ENCODE results near the gene BLZF1. TPM values are rescaled to one million over a fixed set of nuclear protein-coding genes. Genes with fewer than 3 reads are reported as not detected.
"Not testable (repeated sequence)": the region's sequence is repeated elsewhere in the genome, so short reads cannot be mapped to it uniquely, and the experiment has no call there.

BLZF1 gene, protein sequence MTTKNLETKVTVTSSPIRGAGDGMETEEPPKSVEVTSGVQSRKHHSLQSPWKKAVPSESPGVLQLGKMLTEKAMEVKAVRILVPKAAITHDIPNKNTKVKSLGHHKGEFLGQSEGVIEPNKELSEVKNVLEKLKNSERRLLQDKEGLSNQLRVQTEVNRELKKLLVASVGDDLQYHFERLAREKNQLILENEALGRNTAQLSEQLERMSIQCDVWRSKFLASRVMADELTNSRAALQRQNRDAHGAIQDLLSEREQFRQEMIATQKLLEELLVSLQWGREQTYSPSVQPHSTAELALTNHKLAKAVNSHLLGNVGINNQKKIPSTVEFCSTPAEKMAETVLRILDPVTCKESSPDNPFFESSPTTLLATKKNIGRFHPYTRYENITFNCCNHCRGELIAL
- total RNA-seq: 10 to 100 TPM; 14.7 to 16.0 TPM

DNA sequence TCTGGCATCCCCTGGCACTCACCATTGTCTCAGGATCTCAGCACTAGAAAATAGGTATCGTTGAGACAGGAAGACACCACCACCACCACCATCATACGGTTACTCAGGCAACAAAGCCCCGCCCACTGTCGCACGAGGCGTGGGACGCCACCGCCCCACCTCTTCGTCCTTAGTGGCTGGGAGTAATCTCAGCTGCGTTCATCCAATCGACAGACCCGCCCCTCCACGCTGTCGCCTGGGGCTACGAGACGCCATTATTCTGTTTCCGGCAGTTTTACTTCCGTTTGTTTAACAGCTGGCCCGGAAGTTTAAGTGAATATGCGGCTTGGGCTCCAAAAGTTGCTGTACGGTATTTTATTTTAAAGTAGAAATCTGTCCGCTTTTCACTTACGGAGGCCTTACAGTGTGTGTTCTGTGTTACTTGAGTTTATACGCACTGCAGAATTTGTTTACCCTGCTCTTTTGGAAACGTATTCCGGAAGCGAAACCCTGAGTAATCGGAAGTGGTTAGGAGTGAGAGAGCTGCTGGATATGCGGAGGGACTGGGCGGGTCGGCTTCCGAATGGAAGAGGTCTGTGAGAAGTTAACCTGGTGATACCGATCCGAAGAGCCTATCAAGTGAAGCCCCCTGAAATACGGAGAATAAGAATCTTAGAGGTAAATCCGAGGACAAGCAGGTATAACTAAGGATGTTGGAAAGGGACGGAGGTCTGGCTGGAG, at the start of gene BLZF1, which contains the start of gene NME7:
BLZF1 (plus strand) TSS at position 510 of the 720 bp plus-strand sequence. CDS start 1,328 bp downstream, outside the sequence.
NME7 (minus strand) TSS at position 112 of the 720 bp plus-strand sequence; CDS start at position 25, 87 bp downstream.
- ChIA-PET POLR2A (interaction anchor here (0.5 to 1.1 kb wide), 2 partner anchors 23 to 169 kb away, joined by 3 to 4 read pairs; no protein-coding TSS in a partner anchor), CTCF (interaction anchor here (1.0 to 1.5 kb wide), 3 partner anchors 17 to 1025 kb away, joined by 3 read pairs; no protein-coding TSS in a partner anchor)

DNA sequence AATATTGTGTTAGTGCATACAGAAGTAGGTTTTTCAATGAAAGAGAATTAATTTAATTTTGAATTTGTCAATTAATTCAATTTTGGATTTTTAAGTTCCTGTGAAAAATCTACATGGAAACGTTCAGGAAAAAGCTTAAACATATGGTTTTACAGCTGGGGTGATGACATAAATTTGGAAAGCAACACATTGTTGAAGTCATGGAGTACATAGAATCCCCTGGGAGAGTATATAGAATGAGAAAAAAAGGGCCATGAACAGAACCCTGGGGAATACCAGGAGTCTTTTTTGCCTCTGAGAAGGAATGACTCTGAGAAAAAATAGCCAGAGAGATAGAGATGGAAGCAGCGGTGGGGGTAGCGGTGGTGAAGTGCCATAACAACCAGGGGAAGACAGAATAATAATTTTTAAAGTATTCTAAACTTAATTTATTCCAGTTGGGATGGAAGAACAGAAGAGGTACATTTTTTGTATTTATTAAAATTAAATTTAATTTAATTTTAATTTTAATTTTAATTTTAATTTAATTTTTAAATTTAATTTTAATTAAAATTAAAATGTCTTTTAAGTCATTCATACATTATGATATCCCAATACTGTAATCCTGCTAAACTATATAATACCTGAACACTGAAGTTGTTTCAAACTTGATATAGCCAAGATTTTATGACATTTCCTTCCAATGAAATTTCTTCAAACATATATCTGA, 49.3 kb upstream of the BLZF1 start:
- CTCF ChIA-PET: no interaction called here
- POLR2A ChIA-PET: no interaction called here

DNA sequence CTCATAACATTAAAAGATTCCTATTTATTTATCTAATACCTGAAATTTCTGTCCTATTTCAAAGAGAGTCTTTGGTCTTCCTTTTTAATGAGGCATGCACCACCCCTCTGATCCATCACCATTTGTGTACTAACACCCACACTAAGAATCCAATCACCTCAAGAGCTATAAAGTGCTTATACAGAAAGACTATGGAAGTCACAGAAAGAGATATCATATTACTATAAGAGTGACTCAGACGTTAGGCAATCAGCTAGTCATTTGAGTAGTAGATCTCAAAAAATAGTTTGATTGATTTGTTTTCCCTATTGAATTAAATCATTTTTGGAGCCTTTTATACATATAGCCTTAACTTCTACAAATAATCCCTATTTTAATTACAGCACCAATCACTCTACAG, 46.5 kb upstream of the BLZF1 start:
- POLR2A ChIA-PET: no interaction called here

DNA sequence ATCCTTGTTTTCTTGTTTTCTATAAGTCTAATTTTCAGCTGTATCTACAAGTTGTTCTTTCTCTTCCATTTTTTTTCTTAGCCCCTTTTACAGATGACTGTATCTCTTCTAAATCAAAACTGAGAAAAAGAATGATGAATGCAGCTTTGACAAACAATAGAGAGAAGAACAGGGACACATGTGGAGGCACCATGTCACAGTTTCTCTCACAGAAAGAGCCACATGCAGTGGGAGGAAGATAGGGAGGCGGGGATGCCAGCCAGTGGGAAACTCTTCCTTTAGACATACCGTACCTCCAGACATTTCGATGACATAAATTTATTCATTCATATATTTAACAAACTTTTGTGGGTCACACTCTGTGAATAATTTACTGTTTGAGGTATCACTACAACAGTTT, 45.9 kb upstream of the BLZF1 start:
- ChIA-PET CTCF (interaction anchor here (1.4 kb wide), 1 partner anchor 10 kb away, joined by 3 read pairs; no protein-coding TSS in a partner anchor), POLR2A (no interaction called here)

More for the DNA sequence above, 46.5 kb upstream of the BLZF1 start:
- CTCF ChIA-PET: interaction anchor here (1.4 kb wide), 1 partner anchor 9 kb away, joined by 3 read pairs; no protein-coding TSS in a partner anchor

DNA sequence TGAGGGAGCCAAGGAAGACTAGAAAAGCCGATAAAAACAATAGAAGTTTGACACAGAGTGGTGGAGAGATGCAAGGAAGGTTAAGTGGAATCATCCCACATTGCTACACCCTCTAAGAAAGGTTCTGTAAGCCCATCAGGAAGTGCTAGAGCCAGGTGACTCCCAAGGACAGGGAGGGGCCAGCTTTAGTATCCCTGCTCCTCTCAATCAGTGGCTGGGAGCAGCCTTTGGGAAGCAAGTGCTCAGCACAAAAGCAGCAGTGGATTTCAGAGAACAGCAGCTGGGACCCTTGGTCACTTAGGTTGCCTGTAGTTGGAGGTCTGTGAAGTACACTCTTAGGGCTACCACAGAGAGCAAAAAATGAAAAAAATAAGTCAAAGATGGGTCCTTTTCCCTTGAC, 42.9 kb upstream of the BLZF1 start:
- POLR2A ChIA-PET: no interaction called here
- CTCF ChIA-PET: no interaction called here

DNA sequence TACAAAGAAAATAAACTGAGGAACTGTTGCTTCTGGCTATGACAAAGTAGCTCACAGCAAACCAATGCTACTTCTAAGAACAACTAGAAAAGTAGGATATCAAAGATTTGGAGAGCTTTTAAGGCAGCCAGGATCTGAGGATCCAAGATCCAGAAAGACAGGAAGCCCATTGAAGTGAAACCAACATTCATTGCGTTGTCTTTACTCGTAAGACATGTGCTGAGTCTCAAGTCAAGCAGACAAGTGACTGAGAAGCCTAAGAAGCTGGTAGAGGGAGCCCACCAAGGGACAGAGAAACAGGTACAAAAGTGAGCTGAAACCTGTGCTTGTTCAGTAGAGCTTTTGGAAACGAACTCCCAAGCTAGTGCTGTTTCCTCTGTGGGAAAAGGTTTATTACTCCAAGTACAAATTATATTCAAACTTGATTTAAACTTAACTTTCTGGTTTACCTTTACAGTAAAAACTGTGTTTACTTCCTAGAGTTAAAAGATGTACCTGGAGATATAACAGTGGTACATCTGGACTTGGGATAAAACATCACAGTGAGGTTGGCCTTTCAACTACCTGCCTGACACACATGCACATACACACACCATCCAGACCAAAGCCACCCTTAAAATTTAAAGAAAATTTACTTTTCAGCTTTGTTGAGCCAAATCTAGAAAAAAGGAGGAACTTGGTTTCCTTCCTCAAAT, 41.6 kb upstream of the BLZF1 start:
- POLR2A ChIA-PET: no interaction called here
- CTCF ChIA-PET: interaction anchor here (0.6 to 1.0 kb wide), 2 partner anchors 14 to 1925 kb away, joined by 3 read pairs; no protein-coding TSS in a partner anchor

DNA sequence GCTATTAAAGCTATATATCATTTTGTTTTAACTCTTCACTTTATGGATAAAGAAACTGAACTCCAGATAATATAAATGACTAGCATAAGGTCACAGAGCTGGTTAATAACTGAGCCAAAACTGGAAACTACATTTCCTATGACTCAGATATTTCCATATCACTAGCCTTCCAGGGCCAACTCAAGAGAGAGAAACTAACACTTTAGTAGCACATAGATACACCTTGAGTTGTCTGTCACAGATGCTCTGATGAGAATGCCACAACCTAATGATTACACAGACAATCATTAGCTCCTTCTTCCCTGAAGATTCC, 41.1 kb upstream of the BLZF1 start:
- ChIA-PET POLR2A (no interaction called here), CTCF (interaction anchor here (1.0 kb wide), 1 partner anchor 15 kb away, joined by 3 read pairs; no protein-coding TSS in a partner anchor)

DNA sequence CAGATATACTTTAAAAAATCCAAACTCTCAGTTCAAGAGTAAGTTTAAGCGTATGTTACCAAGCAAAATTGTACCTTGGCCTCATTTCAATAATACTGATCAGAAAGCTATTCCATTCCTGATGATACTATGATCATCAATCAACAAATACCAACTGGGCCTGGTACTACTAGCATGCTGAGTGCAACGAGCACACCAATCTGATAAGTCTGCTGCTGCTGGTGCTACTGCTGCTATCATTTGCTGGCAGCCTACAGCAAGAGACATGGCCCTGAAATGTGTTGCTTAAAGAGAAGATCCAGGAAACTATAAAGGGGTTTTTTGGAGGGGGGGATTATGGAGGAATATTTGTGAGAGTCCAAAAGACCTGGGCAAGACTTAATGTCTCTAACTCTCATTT, 40.1 kb upstream of the BLZF1 start:
- CTCF ChIA-PET: no interaction called here
- POLR2A ChIA-PET: no interaction called here

DNA sequence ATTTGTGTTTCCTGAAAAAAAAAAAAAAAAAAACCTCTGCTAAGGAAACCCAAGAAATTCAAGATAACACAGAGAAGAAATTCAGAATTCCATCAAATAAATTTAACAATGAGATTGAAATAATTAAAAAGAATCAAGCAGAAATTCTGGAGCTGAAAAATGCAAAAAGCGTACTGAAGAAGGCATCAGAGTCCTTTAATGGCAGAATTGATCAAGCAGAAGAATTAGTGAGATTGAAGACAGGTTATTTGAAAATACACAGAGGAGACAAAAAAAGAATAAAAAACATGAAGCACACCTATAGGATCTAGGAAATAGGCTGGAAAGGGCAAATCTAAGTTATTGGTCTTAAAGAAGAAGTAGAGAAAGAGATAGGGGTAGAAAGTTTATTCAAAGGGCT, 38.6 kb upstream of the BLZF1 start:
- ChIA-PET CTCF (no interaction called here), POLR2A (no interaction called here)

DNA sequence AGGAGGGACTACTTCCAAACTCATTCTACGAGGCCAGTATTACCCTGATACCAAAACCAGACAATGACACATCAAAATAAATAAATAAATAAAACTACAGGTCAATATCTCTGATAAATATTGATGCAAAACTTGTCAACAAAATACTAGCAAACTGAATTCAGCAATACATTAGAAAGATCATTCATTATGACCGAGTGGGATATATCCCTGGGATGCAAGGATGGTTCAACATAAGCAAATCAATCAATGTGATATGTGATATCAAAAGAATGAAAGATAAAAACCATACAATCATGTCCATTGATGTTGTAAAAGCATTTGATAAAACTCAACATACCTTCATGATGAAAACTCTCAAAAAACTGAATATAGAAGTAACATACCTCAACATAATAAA, 37.1 kb upstream of the BLZF1 start:
- CTCF ChIA-PET: no interaction called here
- POLR2A ChIA-PET: no interaction called here

DNA sequence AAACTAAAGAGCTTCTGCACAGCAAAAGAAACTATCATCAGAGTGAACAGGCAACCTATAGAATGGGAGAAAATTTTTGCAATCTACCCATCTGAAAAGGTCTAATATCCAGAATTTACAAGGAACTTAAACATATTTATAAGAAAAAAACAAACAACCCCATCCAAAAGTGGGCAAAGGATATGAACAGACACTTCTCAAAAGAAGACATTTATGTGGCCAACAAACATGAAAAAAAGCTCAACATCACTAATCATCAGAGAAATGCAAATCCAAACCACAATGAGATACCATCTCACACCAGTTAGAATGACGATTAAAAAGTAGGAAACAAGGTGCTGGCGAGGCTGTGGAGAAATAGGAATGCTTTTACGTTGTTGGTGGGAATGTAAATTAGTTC, 33.3 kb upstream of the BLZF1 start:
- CTCF ChIA-PET: not testable (repeated sequence)

DNA sequence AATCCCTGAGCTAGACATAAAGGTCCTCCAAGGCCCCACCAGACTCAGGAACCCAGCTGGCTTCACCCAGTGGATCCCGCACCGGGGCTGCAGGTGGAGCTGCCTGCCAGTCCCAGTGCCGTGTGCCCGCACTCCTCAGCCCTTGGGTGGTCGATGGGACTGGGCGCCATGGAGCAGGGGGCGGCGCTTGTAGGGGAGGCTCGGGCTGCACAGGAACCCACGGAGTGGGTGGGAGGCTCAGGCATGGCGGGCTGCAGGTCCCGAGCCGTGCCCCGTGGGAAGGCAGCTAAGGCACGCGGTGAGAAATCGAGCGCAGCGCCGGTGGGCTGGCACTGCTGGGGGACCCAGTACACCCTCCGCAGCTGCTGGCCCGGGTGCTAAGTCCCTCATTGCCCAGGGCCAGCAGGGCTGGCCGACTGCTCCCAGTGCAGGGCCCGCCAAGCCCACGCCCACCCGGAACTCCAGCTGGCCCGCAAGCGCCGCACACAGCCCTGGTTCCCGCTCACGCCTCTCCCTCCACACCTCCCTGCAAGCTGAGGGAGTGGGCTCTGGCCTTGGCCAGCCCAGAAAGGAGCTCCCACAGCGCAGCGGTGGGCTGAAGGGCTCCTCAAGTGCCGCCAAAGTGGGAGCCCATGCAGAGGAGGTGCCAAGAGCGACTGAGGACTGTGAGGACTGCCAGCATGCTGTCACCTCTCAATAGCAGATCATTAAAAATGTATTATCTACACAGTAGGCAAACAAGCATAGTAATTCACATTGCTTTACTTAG, 30.9 kb upstream of the BLZF1 start:
- POLR2A ChIA-PET, CTCF ChIA-PET: not testable (repeated sequence)

More for the DNA sequence above, 33.3 kb upstream of the BLZF1 start:
- POLR2A ChIA-PET: not testable (repeated sequence)

DNA sequence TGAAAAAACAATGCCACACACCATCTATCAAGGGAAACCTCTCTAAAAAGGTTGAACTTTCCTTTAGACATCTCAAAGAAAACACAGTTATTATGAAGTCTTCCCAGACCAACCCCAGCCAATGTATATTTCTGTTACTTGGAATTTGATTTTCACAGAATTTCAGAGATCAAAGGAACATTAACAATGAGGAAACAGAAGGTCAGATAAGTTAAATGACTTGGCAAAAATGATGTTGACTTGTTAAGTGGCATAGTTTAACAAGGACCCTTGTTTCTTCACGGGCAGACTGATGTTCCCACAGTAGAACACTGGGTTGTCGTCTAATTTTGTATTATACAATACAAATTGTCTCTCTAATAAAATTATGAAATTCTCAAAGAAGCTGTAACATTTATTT, 29.4 kb upstream of the BLZF1 start:
- POLR2A ChIA-PET: no interaction called here
- CTCF ChIA-PET: interaction anchor here (1.0 kb wide), 1 partner anchor 10 kb away, joined by 3 read pairs; no protein-coding TSS in a partner anchor

DNA sequence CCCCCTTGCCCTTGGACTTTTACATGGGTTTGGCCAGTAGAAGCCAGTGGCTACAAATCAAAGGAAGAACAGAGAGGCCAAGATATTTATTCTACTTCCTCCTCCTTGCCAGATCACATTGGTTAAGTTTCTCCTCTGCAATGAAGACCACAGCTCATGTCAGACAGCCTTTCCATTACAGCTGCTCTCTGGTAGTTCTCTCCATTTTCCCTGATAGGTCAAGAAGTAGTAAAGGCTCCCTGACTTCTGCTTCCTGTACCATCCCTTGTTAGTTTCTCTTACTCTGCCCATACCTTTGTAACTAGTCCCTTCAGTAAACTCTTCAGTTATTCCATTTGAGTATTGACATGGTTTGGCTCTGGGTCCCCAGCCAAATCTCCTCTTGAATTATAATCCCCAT, 28.2 kb upstream of the BLZF1 start:
- ChIA-PET CTCF (interaction anchor here (0.6 to 1.0 kb wide), 2 partner anchors 8 to 32 kb away, joined by 3 read pairs; no protein-coding TSS in a partner anchor), POLR2A (no interaction called here)

DNA sequence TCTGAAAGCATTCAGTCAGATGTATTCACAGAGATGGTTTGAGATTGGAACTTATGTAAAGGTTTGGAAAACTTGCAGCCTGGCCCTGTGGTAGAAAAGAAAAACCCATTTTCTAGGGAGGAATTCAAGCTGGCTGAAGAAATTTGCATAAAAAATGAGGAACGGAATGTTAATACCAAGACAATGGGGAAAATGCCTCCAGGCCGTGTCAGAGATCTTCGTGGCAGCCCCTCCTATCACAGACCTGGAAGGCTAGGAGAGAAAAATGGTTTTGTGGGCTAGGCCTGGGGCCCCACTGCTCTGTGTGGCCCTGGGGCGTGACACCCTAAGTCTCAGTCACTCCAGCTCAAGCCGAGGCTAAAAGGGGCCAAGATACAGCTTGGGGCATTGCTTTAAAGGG, 27.1 kb upstream of the BLZF1 start:
- POLR2A ChIA-PET: no interaction called here
- CTCF ChIA-PET: interaction anchor here (0.8 kb wide), 1 partner anchor 159 kb away, joined by 3 read pairs; no protein-coding TSS in a partner anchor

DNA sequence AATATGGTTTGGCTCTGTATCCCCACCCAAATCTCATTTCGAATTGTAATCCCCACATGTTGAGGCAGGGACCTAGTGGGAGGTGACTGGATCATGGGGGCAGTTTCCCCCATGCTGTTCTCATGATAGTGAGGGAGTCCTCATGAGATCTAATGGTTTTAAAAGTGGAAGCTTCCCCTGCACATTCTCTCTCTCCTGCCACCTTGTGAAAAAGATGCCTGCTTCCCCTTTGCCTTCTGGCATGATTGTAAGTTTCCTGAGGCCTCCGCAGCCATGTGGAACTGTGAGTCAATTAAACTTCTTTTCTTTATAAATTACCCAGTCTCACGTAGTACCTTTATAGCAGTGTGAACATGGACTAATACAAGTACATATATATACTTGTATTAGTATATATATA, 25.9 kb upstream of the BLZF1 start:
- CTCF ChIA-PET, POLR2A ChIA-PET: not testable (repeated sequence)

DNA sequence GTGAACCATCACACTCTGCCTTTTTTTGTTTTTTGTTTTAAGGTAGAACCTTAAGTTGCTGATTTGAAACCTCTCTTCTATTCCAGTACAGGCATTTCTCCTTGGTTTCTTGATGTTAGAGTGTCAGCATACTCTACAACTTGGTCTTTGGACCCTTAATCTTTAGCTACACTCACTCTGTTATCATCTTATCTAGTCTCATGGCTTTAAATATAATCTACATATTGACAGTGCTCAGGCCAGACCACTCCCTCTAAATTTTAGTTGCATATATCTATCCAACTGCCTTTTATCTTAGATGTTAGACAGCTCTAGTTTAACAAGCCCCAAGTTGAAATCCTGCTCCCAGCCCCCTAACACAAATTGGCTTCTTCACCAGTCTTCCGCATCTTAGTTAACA, 22.5 kb upstream of the BLZF1 start:
- CTCF ChIA-PET: interaction anchor here (1.6 kb wide), 1 partner anchor 742 kb away, joined by 3 read pairs; no protein-coding TSS in a partner anchor
- POLR2A ChIA-PET: no interaction called here

DNA sequence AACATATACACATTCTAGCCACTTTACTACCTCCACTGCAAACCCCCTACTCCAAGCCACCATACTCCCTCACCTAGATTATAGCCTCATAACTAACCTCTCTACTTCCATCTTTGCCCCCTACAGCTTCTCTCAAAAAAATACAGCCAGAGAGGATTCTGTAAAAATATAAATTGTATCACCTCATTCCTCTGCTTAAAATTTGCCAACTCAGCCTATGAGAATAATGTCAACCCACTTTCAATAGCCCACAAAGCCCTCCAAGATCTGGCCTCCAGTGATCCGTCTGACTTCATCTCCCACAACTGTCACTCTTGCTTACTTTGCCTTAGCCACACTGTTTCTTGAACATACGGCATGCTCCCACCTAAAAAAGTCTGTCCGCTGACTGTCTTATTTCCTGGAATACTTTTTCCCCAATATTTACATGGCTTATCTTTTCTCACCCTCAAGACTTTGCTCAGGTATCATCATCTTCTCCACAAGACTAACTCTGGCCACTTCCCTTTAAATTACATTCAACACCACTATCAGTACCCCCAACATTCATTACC, 21.9 kb upstream of the BLZF1 start:
- CTCF ChIA-PET: no interaction called here
- POLR2A ChIA-PET: no interaction called here
